Fibroblast of lung (primary cell): Measurements from ENCODE around the gene MYRIP. TPM values are rescaled to one million over a fixed set of nuclear protein-coding genes. Genes with fewer than 3 reads are reported as not detected.

Experiments used
- DNase-seq, 2 donors: peaks; one replicate each; pipeline versions ENCODE4 v3.0.0 to v3.0.0-alpha.2; 2010; ENCODE audit warnings: low read depth in 2 of 2
- H2AFZ ChIP-seq: 2 replicates; pipeline ENCODE4 v1.5.1; 2012; ENCODE audit warnings: low read length, control low read depth, inconsistent platforms
- H3K27ac ChIP-seq: 2 replicates; pipeline ENCODE4 v1.5.1; 2011; ENCODE audit warnings: low read length, control low read depth; ENCODE audit not compliant: insufficient read depth
- H3K27me3 ChIP-seq: 2 replicates; pipeline ENCODE4 v1.5.1; 2011; ENCODE audit warnings: mild to moderate bottlenecking, low read length; ENCODE audit not compliant: control insufficient read depth, insufficient read depth
- H3K36me3 ChIP-seq: 2 replicates; pipeline ENCODE4 v1.5.1; 2011; ENCODE audit warnings: low read length; ENCODE audit not compliant: control insufficient read depth, insufficient read depth
- H3K4me1 ChIP-seq: 2 replicates; pipeline ENCODE4 v1.5.1; 2011; ENCODE audit warnings: low read length; ENCODE audit not compliant: control insufficient read depth, insufficient read depth; ENCODE audit errors: extremely low read depth
- H3K4me2 ChIP-seq: 2 replicates; pipeline ENCODE4 v1.5.1; 2011; ENCODE audit warnings: low read length, control low read depth; ENCODE audit not compliant: insufficient read depth; ENCODE audit errors: extremely low read depth
- H3K4me3 ChIP-seq, 4 experiments: fragments of 200-600 bp in 1 of 4; sonication (generic) in 1 of 4; replicated peaks in 1 of 4; 2 replicates each; pipeline ENCODE4 v1.5.1; 2011 to 2016; ENCODE audit warnings: low read length in 4 of 4, low read depth in 3 of 4, mild to moderate bottlenecking in 3 of 4, control low read depth in 2 of 4, inconsistent platforms in 1 of 4, mixed read lengths in 1 of 4; ENCODE audit not compliant: insufficient read depth in 1 of 4; ENCODE audit errors: control extremely low read depth in 1 of 4
- H3K79me2 ChIP-seq: 2 replicates; pipeline ENCODE4 v1.5.1; 2012; ENCODE audit warnings: mild to moderate bottlenecking, low read length, inconsistent platforms; ENCODE audit not compliant: control insufficient read depth, insufficient read depth
- H3K9ac ChIP-seq: 2 replicates; pipeline ENCODE4 v1.5.1; 2011; ENCODE audit warnings: mild to moderate bottlenecking, low read length, control low read depth; ENCODE audit not compliant: insufficient read depth
- H3K9me3 ChIP-seq: 2 replicates; pipeline ENCODE4 v1.5.1; 2012; ENCODE audit warnings: low read depth, low read length; ENCODE audit not compliant: control insufficient read depth, insufficient read depth
- H4K20me1 ChIP-seq: 2 replicates; pipeline ENCODE4 v1.5.1; 2011; ENCODE audit warnings: low read length; ENCODE audit not compliant: control insufficient read depth, insufficient read depth; ENCODE audit errors: extremely low read depth
- EZH2 ChIP-seq: IDR thresholded peaks from 2 replicates; pipeline ENCODE4 v1.5.1; 2012; ENCODE audit warnings: low read length, control low read depth, mild to moderate bottlenecking; ENCODE audit errors: missing control alignments
- polyA plus RNA-seq, 2 donors: library from polyadenylated mRNA; depleted of rRNA in 1 of 2; stranded (reverse) in 1 of 2; unstranded in 1 of 2; fragments of >200 nt; gene quantifications; 2 replicates each; pipeline ENCODE4 v1.2.1, GENCODE V29; 2011 to 2012; ENCODE audit warnings: missing spikeins in 1 of 2
- total RNA-seq: library from RNA; depleted of rRNA; stranded (reverse); fragments of >200 nt; gene quantifications from 2 replicates; pipeline ENCODE4 v1.2.1, GENCODE V29; 2014
- TF ChIP-seq, protein P1 (sequence below), 2 donors: IDR thresholded peaks in 1 of 2; conservative IDR thresholded peaks in 1 of 2; 1 replicate in 1 of 2; 2 replicates in 1 of 2; pipeline ENCODE4 v1.5.1; 2011 to 2012; ENCODE audit warnings: low read length in 2 of 2, control low read depth in 1 of 2, inconsistent platforms in 1 of 2, low read depth in 1 of 2, mild to moderate bottlenecking in 1 of 2

Gene MYRIP
- total and polyA plus RNA-seq, 2 donors (not counting 1 experiment from before 2014, with no cell fraction given): 0.02 TPM; not detected in 1

DNA sequence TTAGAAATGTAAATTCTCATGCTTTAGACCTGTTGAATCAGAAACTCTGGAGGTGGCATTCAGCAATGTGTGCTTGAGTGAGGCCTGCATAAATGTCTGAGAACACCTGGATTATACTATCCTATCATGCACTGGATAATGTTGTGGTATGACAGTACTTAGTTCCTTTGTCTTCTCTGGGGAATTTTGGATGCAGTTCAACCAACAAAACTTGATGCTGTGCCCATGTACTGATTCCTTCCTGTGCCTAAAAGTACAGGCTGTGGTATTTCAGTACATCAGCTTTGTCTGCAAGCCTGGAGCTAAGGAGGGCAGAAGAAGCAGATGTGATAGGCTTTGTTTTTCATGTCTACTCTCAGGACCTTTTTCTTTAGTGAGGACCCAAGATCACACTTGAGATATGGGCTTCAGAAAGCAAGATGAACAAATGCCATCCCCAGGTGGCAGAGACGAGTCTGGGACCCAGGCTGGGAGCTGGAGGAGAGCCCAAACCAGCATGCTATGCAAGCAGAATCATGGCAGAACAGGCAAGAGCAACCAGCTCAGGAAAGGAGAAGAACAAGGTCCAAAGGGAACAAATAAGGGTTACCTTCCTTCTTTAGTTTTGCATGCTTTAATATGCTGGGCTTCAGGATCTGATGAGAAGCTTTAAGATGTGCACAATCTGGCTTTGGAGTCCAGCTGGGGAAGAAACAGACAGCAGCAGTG, 124.7 kb downstream of the MYRIP start:
- no peak overlapping the region for H3K9ac ChIP-seq
- H3K27ac ChIP-seq: no peak overlapping the region
- H3K4me1 ChIP-seq: no peaks in the 10 kb centered on the region
- no peaks in the 10 kb centered on the region for H3K79me2 ChIP-seq
- no peak for DNase-seq
- H2AFZ ChIP-seq: no peak overlapping the region
- H3K9me3 ChIP-seq: no peaks in the 10 kb centered on the region
- H4K20me1 ChIP-seq: no peaks in the 10 kb centered on the region
- no peak for TF ChIP-seq EZH2
- TF ChIP-seq, protein P1, sequence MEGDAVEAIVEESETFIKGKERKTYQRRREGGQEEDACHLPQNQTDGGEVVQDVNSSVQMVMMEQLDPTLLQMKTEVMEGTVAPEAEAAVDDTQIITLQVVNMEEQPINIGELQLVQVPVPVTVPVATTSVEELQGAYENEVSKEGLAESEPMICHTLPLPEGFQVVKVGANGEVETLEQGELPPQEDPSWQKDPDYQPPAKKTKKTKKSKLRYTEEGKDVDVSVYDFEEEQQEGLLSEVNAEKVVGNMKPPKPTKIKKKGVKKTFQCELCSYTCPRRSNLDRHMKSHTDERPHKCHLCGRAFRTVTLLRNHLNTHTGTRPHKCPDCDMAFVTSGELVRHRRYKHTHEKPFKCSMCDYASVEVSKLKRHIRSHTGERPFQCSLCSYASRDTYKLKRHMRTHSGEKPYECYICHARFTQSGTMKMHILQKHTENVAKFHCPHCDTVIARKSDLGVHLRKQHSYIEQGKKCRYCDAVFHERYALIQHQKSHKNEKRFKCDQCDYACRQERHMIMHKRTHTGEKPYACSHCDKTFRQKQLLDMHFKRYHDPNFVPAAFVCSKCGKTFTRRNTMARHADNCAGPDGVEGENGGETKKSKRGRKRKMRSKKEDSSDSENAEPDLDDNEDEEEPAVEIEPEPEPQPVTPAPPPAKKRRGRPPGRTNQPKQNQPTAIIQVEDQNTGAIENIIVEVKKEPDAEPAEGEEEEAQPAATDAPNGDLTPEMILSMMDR (conservative IDR thresholded peaks at IDR 0.05 in 1 of 2, IDR thresholded peaks at IDR 0.05 in 1 of 2; ENCODE audit: low read depth in 1 of 2, low read length in 2 of 2): no peak
- no peak overlapping the region for H3K4me3 ChIP-seq
- no peaks in the 10 kb centered on the region for H3K36me3 ChIP-seq
- no peaks in the 10 kb centered on the region for H3K27me3 ChIP-seq
- no peak overlapping the region for H3K4me2 ChIP-seq

DNA sequence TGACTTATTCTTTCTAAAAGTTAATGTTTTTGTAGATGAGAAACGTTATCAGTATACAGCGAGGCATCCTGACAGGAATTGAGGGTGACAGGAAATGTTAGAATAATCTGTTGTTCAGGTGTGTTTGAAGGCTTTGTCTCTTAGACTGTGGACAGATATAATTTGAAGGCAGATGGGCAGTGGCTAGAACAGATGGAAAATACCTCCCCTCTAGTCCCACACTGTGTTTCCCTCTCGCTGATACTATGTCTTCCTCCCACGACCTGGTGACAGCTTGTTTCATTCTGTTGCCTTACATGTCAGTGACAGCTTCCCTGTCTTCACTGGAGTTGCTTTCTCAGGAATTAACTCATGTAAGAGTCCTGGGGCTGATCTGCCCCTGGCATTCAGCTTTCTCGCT, 125.3 kb downstream of the MYRIP start:
- H3K27ac ChIP-seq: no peak overlapping the region
- H3K27me3 ChIP-seq: no peaks in the 10 kb centered on the region
- H3K4me2 ChIP-seq: no peak overlapping the region
- no peaks in the 10 kb centered on the region for H3K9me3 ChIP-seq
- no peak overlapping the region for H3K9ac ChIP-seq
- DNase-seq: no peak
- H3K79me2 ChIP-seq: no peaks in the 10 kb centered on the region
- no peaks in the 10 kb centered on the region for H4K20me1 ChIP-seq
- H3K4me3 ChIP-seq: no peak overlapping the region
- no peak for TF ChIP-seq EZH2
- TF ChIP-seq, protein P1 (conservative IDR thresholded peaks at IDR 0.05 in 1 of 2, IDR thresholded peaks at IDR 0.05 in 1 of 2; ENCODE audit: low read depth in 1 of 2, low read length in 2 of 2): no peak
- H3K36me3 ChIP-seq: no peaks in the 10 kb centered on the region
- no peaks in the 10 kb centered on the region for H3K4me1 ChIP-seq
- no peak overlapping the region for H2AFZ ChIP-seq

DNA sequence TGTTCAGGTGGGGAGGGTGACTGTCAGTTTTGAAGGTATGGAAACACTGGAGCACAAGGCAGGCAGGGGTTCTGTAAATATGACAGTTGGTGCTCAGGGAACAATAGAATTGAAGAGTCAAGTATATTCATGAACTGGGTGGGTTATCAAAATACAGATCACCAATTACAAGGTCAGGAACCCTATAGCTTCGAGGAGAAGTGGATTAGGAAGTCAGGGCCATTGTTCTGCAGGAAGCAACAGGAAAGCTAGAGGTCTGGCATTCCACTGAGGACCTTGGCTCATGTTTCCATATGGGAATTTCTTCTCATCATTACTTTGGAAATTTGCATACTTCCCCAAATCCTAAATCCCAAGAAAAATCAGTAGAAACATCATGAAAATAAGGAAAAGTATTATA, 125.9 kb downstream of the MYRIP start:
- H4K20me1 ChIP-seq: no peaks in the 10 kb centered on the region
- no peak for TF ChIP-seq EZH2
- TF ChIP-seq, protein P1 (conservative IDR thresholded peaks at IDR 0.05 in 1 of 2, IDR thresholded peaks at IDR 0.05 in 1 of 2; ENCODE audit: low read depth in 1 of 2, low read length in 2 of 2): no peak
- H3K9me3 ChIP-seq: no peaks in the 10 kb centered on the region
- DNase-seq: no peak
- H3K36me3 ChIP-seq: no peaks in the 10 kb centered on the region
- H3K27me3 ChIP-seq: no peaks in the 10 kb centered on the region
- no peak overlapping the region for H3K27ac ChIP-seq
- no peak overlapping the region for H3K9ac ChIP-seq
- no peak overlapping the region for H2AFZ ChIP-seq
- no peak overlapping the region for H3K4me3 ChIP-seq
- no peak overlapping the region for H3K4me2 ChIP-seq
- H3K79me2 ChIP-seq: no peaks in the 10 kb centered on the region
- no peaks in the 10 kb centered on the region for H3K4me1 ChIP-seq
